NCI-H2107 (cell line): Measurements from ENCODE around the gene GSK3B.
"Not testable (repeated sequence)": the region's sequence is repeated elsewhere in the genome, so short reads cannot be mapped to it uniquely, and the experiment has no call there.

ENCODE experiments used
- DNase-seq: peaks from one replicate; lab custom pipeline; 2025; lab: John Stamatoyannopoulos, UW

Gene GSK3B

DNA sequence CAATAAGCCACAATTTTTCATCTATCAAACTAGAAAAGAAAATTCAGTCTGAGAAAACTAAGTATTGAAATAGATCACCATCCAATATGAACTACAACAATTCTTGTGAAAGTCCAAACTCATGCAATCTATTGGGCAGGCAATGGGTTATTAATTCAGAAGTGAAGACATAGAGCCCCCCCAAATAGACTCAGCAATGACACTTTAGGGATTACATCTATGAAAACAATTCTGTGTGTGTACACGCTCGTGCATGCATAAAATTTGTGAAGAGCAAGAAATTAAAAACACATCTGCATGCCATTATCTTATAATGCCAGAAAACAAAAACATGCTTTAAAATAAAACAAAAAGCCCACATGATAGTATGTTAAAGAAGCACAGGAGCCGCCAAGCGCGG lies 161.0 kb downstream of the GSK3B start:
- DNase-seq: no peak

DNA sequence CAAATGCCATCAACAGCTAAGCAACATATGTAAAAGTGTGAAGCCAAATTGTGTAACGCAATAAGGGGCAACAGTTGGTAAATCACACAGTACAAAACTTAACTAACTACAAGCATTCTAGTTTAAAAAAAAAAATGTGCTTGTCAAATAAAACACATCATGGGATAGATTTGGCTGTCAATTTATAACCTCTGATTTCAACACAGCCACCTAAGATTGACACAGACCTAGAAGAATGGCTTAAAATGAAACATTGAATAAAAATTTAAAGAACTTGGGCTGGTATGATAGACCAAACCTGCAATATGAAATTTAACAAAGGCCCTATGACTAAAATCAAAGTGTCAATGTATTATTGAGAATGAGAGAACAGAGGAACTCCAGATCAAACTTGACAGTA lies 164.0 kb downstream of the GSK3B start:
- no peak for DNase-seq

DNA sequence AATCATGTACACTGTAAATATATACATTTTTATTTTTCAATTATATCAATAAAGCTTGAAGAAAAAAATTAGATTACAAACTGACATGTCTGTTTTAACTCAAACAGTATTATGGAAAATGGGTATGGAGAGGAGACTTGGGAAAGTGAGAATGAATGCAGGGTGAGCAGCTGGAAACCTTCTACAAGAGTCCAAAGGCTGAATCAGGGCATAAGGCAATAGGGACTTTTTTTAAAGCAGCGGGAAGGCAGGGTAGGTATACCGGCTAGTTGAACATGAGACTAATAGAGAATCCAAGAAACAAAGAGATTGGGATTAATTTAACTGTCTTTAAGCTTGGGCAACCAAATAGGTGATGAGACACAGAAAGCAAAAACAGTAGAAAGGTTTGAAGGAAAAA lies 167.1 kb downstream of the GSK3B start:
- no peak for DNase-seq

DNA sequence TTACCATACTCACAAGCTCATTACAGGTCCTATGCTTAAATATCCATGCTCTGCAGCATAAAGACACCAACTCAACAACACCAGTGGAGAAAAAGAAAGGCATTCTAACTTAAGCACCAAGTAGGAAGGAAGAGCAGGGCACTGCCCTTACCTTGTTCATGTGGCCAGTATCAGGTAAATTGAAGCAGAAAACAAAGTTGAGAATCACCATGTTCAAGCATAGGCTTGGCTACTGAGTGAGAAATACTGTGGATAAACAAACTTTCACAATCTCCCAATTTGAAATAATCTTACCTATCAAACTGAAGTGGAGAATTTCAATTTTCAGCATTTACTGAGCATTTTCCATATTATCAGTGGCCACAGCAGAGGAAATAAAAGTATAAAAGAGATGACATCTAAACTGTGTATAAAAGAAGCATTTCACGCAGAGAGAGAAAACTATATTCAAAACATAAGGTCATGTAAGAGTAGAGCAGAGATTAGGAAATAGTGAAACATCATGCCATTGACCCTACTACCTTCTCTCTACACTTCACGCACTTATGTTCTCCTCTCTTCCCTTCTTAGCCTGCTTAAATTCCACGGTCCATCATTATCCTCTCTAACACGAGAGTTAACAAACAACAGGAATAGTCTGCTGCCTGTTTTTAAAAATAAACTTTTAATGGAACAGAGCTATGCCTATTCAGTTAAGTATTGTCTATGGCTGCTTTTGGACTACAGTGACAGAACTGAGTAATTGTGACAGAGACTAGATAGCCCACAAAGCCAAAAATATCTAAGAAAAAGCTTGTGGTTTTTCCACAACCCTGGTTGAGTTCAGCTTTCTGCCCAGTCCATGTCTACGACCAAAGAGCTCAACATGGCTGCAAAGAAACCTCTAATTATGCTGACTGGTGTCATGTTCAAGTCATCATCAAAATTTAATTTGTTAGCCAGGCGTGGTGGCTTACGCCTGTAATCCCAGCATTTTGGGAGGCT lies 169.8 kb downstream of the GSK3B start:
- no peak for DNase-seq

DNA sequence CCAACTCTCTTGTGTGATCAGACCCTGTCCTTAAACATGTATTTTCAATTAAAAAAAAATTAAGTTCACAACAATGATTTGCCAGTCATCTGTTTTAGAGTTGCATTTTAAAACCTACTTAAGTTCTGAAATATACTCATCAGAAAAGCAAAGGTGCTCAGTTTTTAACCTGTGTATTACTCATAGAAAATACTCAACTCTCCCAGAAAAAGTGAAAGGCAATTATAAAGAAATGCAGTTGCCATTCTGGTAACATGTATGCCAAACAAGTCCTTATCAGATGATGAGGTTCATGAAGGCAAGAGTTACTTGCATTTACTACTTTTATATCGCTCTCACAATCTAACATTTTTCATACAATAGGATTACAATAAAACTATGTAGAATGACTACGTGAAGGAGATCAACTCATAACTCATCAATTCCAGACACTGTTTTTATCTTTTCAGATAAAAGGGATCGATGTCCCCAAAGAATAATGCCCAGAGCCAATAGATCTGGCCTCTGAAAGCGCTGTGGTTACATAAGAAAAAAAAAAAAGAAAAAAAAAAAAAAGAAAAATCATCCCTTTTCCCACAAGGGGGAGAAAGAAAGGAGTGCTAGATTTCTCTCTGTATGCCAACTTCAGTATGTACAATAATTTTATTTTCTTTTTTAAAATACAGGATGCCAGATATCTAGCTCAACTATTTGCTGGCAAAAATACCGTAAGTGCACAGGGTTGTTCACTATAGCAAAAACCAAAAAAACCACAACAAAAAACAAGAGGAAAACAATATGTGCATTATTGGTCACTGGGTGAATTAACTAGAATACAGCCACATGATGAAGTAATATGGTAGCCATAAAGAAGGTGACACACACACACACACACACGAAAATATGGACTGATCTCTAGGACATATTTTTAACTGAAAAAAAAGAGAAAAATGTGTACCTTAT lies 175.0 kb downstream of the GSK3B start:
- DNase-seq: no peak

DNA sequence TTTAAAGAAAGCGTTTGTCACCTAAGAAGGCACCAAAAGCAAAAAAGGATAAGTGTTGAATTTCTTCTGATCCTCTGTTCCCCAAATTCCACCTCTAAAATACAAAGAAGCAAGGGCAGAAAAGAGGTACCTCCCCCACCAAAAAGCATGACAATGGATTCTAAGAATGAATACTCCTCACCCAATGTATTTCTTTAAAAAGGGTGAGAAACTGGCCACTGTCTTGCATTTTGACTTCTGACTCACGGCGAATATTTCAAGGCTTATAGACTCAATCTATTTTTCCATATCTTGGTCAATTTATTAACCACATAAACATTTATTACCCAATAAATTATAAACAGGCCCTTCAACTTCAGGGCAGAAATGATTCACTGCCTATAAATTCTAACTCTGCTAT lies 181.2 kb downstream of the GSK3B start:
- no peak for DNase-seq

DNA sequence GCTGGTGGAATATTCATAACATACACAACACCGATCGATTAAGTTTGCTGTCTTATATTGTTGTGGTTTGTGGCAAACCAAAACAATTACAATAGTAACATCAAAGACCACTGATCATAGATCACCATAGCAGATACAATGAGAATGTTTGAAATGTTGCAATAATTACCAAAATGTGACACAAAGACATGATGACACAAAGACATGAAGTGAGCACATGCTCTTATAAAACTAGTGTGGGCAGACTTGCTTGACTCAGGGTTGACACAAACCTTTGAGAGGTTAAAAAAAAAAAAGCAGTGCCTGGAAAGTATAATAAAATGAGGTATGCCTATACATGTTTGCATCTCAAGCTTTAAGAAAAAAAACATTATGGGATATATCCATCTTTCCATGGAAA lies 182.0 kb downstream of the GSK3B start:
- no peak for DNase-seq

DNA sequence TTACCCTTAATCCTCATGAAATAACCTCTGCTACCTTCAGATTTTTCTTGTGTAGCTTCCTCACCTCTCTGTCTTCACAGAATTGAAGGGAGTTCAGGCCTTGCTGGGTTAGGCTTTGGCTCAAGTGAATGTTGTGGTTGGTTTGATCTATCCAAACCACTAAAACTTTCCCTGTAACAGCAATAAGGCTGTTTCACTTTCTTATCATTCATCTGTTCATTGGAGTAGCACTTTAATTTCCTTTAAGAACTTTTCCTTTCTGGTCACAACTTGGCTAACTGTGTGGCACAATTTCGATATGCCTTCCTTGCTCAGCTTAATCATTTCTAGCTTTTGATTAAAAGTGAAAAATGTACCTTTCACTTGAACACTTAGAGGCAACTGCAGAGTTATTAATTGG lies 182.5 kb downstream of the GSK3B start:
- no peak for DNase-seq

DNA sequence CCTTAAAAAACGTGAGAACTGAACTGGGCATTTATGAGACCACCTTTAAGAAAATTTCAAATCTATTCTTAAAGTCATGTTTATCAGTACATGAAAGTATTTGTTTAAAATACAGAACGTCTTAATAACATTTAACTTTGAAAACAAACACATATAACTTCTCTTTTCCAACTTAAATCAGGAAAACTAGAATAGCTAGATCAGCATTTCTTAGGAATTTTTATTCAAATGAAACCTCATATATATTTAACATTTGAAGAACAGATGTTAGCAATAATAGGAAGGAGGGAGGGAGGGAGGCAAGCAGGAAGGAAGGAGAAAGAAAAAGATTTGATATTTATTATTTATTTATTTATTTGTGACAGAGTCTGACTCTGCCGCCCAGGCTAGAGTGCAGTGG lies 192.2 kb downstream of the GSK3B start:
- no peak for DNase-seq

DNA sequence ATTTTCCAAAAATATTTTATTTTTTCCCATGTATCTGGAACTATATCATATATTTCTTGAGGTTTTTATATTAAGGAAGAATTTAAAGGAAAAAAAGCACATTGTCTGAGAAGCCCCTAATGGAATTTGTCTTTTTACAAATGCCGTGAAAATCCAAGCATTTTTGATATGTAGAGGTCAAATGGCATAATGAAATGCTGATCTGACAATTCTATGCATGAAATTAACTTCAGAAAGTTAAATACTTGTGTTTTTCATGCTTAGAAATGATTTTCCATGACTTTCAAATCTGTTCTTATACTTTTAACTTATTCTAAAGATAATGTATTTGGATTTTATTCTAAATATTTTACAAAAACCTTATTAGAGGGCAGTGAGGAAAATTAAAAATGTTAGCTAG lies 193.1 kb downstream of the GSK3B start:
- no peak for DNase-seq

DNA sequence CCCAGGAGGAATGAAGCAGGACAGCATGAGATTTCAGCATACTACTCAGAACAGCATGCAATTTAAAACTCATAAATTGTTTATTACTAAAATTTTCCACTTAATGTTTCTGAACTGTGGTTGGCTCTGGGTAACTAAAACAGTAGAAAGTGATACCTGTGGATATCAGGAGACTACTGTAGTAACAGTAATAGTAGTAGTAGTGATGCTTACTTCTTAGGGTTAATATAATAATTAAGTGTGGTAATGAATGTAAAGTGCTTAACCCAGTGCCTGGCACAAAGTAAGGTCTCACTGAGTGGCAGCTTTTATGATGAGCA lies 195.1 kb downstream of the GSK3B start:
- DNase-seq: no peak

DNA sequence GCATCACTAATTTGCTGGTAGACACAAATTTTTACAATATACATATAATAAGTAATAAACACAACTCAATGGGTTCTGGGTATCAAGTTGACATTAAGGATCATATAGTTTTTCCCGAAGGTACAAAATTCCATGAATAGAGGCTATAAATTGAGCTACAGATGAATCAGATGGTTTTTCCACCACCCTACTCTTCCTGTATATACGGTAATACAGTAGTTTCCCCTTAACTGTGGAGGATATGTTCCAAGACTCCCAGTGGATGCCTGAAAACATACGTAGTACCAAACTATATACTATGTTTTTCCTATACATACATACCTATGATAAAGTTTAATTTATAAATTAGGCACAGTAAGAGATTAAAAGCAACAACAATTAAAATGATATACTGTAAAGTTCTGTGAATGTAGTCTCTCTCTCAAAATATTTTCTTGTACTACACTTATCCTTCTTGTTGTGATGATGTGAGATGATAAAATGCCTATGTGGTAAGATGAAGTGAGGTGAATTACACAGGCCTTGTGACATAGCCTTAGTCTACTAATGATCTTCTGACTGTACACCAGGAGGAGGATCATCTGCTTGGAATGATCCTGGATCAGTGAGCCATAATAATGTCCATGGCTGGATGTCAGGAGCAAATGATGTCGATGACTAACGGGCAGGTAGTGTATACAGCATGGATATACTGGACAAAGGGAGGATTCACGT lies 195.6 kb downstream of the GSK3B start:
- no peak for DNase-seq

DNA sequence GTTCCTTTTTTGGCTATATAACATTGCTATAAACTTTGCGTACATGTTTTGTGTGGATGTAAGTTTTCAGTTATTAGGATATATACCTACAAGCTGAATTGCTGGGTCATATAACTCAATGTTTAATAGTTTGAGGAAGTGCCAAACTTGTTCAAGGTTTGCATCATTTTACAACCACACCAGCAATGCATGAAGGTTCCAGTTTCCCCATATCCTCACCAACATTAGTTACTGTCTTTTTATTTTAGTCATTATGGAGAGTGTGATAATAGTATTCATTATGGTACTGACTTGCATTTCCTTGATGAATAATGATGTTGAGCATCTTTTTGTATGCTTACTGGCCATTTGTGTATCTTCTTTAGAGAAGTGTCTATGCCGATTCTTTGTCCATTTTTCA lies 200.1 kb downstream of the GSK3B start:
- no peak for DNase-seq

DNA sequence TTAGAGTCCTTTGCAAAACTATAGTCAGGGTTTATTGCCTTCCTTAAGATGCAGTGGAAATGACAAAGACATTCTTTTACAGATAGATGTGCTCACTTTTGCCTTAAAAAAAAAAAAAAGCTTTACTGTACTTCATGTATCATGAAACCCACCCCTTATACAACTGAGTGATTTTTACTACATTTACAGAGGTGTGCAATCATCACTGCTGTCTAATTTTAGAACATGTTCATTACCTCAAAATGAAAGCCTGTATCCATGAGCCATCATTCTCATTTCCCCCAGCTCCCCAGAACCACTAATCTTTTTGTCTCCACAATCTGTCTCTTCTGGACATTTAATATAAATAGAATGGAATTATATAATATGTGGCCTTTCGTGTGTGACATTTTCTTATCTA lies 200.5 kb downstream of the GSK3B start:
- no peak for DNase-seq

DNA sequence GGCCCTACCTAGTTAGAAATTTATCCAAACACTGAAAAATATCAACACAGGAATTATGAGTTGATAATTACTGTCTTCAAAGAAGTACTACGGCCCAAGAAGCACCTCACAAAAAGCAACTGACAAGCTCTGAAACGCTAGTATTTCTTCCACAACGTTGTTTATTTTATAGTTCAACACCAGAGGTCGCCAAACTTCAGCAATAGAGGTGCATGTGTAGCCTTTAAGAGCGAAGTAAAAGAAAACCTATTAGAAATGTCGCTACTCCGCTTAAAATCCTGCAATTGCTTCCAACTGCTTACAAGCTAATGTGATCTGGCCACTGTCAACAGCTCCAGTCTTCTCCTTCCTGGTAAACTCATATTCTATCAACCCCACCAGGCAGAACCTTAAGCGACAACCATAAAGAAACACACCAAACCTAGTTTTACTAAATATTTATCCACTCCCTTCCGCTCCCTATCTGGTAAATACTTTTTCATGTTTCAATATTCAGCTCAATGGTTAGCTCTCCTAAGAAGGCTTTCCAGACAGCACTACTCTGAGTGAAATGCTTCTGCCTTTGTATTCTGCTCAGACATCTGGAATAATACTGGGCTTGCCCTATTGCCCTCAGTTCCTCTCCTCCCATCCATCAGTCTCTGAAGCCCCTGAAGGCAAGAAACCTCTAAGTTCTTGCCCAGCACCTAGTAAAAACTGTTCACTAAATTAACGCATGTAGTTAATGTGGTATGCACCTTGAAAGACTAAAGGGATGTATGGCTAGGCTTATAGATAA lies 202.1 kb downstream of the GSK3B start:
- peak; percentile 30 for DNase-seq

DNA sequence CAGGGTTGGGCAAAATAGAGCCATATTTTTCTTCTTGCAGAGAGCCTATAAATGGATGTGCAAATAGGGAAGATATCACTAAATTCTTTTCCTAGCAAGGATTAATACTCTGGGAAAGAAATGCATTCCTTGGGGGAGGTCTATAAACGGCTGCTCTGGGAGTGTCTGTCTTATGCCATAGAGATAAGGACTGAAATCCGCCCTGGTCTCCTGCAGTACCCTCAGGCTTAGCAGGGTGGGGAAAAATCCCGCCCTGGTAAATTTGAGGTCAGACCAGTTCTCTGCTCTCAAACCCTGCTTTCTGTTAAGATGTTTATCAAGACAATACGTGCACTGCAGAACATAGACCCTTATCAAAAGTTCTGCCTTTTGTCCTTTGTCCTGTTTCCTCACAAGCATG lies 205.6 kb downstream of the GSK3B start:
- not testable (repeated sequence) for DNase-seq

DNA sequence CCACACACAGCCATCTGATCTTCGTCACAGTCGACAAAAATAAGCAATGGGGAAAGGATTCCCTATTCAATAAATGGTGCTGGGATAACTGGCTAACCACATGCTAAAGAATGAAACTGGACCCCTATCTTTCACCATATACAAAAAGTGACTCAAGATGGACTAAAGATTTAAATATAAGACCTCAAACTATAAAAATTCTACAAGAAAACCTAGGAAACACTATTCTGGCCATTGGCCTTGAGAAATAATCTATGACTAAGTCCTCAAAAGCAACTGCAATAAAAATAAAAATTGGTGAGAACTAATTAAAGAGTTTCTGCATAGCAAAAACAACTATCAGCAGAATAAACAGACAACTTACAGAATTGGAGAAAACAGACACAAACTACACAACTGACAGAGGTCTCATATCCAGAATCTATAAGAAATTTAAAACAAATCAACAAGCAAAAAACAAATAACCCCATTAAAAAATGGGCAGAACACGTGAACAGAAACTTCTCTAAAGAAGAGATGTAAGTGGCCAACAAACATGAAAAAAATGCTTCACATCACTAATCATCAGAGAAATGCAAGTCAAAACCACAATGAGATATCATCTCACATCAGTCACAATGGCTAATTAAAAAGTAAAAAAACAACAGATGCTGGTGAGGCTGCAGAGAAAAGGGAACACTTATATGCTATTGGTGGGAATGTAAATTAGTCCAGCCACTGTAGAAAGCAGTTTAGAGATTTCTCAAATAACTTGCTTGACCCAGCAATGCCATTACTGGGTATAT lies 208.3 kb downstream of the GSK3B start:
- no peak for DNase-seq

DNA sequence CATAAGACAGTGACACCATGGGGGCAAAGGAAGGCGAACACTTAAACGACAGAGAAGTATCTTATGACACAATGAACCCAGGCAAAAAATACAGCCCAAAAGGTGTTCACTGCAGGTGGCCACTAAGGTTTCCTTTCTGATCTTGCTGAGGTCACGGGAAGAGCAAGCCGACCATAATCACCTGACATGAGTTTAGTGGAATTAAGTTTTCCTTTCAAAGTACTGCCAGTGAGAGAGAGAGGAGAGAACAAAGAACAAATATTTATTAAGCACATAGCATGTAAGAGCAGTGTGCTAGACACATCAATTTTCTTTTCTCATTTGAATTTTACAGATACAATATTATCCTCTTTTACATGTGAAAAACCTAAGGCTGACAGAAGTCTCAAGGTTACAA lies 210.1 kb downstream of the GSK3B start:
- DNase-seq: no peak

DNA sequence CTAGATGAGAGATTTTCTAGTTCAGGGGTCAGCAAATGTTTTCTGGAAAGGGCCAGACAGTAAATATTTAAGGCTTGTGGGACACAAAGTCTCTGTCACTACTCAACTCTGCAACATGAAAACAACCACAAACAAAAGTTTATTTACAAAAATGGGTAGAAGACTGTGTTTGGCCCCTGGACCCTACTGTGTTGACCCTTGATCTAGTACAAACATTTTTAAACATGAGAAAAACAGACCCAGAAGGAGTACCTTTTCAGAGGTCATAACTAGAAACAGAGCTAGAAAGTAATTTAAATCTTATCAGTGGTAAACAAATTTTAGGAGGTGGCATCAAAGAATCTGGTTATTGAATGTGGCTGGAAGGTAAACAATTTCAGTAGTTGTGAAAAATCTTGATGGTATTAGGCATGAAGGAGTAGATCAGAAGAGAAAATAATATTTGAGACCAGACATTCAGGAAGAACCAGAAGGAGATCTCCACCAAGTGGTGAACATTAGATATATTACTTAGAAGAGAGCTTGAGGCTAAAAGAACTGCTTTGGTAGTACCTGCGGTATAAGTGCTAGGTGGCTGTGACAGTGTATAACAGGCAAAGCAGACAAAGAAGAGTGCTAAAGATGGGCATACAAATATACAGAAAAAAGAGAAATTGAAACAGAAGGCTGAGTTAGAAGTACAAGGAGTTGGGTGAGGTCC lies 210.6 kb downstream of the GSK3B start:
- DNase-seq: no peak

DNA sequence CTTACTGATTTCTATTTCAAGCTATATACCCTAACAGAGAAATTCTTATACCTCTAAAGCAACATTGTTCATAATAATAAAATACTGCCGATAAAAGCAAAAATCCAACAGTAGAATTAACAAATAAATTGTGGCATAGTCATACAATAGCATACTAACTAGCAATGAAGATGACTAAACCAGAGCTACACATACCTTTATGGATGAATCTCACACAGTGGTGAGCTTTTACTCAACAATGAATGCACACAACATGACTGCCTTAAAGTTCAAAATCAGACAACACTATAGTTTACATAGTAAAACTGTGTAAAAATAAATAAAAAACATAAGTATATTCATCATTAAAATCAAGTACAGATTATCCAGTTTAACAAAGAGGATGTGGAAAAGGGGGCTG lies 213.3 kb downstream of the GSK3B start:
- DNase-seq: no peak
